ENCODE results near the gene CEP290. TPM values are rescaled to one million over a fixed set of nuclear protein-coding genes. Genes with fewer than 3 reads are reported as not detected.

Gene CEP290
- total and polyA plus RNA-seq, 8 donors, result 10.8 to 36.4 (median 31.0) TPM

DNA sequence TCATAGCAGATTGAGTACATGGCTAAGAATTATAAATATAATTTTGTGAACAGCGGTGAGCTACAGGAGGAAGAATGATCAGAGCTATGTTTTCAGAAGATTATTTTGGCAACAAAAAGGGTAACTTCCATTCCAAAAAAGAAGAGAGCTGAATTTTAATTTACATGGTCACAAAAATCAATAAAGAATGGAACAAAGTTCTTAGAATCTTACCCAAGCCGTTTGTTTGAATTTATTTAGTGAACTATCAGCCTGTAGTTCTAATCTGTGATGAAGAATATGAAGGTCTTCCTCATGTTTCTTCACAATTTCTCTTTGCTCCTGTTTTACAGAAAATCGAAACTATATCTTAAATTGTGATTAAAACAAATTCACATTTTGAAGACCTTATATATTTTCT lies 58.3 kb downstream of the CEP290 start:
- Histone ChIP-seq H3K4me1 (no peaks in the 10 kb centered on the region), H3K36me3 (peaks cover 0 to 44% of the 10 kb centered on the region in 2 donors), H3K4me3 (no peak overlapping the region), H3K27ac (no peak overlapping the region), H3K27me3 (no peaks in the 10 kb centered on the region), H3K9me3 (no peaks in the 10 kb centered on the region)
- intact Hi-C loops (cut with DNase I), result no loop called here
- ATAC-seq (no peak), DNase-seq (no peak)
- TF ChIP-seq, protein P1, sequence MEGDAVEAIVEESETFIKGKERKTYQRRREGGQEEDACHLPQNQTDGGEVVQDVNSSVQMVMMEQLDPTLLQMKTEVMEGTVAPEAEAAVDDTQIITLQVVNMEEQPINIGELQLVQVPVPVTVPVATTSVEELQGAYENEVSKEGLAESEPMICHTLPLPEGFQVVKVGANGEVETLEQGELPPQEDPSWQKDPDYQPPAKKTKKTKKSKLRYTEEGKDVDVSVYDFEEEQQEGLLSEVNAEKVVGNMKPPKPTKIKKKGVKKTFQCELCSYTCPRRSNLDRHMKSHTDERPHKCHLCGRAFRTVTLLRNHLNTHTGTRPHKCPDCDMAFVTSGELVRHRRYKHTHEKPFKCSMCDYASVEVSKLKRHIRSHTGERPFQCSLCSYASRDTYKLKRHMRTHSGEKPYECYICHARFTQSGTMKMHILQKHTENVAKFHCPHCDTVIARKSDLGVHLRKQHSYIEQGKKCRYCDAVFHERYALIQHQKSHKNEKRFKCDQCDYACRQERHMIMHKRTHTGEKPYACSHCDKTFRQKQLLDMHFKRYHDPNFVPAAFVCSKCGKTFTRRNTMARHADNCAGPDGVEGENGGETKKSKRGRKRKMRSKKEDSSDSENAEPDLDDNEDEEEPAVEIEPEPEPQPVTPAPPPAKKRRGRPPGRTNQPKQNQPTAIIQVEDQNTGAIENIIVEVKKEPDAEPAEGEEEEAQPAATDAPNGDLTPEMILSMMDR (IDR thresholded peaks at IDR 0.05), result no peak

- Histone ChIP-seq H3K4me1 (no peaks in the 10 kb centered on the region), H3K27ac (no peak overlapping the region), H3K36me3 (peaks cover 0 to 48% of the 10 kb centered on the region in 2 donors), H3K27me3 (no peaks in the 10 kb centered on the region), H3K4me3 (no peak overlapping the region), H3K9me3 (no peaks in the 10 kb centered on the region)
- intact Hi-C loops (cut with DNase I), result no loop called here
- DNase-seq (no peak), ATAC-seq (no peak)
- TF ChIP-seq, protein P1 (IDR thresholded peaks at IDR 0.05), result no peak
Observed at GRCh38 chr12:88081247-88081646, 60.6 kb downstream of the CEP290 start.

DNA sequence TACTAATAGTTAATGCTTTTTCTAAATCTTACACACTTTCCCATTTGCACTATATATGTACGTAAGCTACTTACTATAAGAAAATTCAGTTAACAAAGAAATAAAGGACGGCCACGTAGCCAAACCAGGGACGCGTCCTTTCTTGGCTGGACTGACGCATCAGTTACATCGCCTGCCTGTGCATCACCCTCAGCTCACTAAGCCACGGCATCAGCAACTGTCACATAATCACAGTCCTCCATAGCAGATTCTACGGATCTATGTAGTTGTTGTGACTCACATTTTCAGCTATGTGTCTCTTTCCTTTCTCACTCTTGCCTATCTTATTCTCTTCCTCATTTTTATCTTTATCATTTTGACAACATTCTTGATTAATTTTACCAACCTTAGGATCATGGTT lies 74.6 kb downstream of the CEP290 start:
- TF ChIP-seq, protein P1 (IDR thresholded peaks at IDR 0.05), result no peak
- Histone ChIP-seq H3K27me3 (no peaks in the 10 kb centered on the region), H3K4me3 (no peak overlapping the region), H3K4me1 (no peaks in the 10 kb centered on the region), H3K27ac (no peak overlapping the region), H3K36me3 (peaks cover 0 to 8% of the 10 kb centered on the region in 2 donors), H3K9me3 (no peaks in the 10 kb centered on the region)
- intact Hi-C loops (cut with DNase I), result no loop called here
- DNase-seq, result no peak
- ATAC-seq, result no peak

- ATAC-seq, result no peak
- no peak overlapping the region for H3K4me3 ChIP-seq
- intact Hi-C loops (cut with DNase I), result no loop called here
Observed at GRCh38 chr12:88063375-88063774, 78.5 kb downstream of the CEP290 start.

DNA sequence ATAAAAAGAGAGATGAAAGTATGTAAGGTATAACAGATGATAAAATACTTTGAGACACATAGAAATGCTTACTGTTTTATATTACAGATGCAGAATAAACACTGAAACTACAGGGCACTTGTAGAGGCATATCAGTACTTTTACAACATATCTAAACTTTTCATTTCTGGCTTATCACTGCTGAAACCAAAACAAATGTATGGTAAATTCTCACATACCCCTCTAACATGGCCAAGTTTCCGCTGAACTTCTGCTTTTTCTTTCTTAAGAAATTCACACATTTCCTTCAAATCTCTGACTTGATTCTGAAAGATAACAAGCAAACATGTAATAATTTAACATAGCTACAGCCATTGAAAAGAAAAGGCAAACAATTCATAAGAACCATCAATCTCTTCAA lies 79.4 kb downstream of the CEP290 start:
- no peaks in the 10 kb centered on the region for H3K27me3 ChIP-seq
- H3K9me3 ChIP-seq, result no peaks in the 10 kb centered on the region
- ATAC-seq (no peak), DNase-seq (no peak)
- TF ChIP-seq, protein P1 (IDR thresholded peaks at IDR 0.05), result no peak
- H3K27ac ChIP-seq, result no peak overlapping the region
- no peak overlapping the region for H3K4me3 ChIP-seq
- no peaks in the 10 kb centered on the region for H3K4me1 ChIP-seq
- peaks cover 0 to 33% of the 10 kb centered on the region in 2 donors for H3K36me3 ChIP-seq
- intact Hi-C loops (cut with DNase I), result no loop called here

More at GRCh38 chr12:88063375-88063774, 78.5 kb downstream of the CEP290 start:
- Histone ChIP-seq H3K27me3 (no peaks in the 10 kb centered on the region), H3K4me1 (no peaks in the 10 kb centered on the region), H3K9me3 (no peaks in the 10 kb centered on the region), H3K27ac (no peak overlapping the region), H3K36me3 (peaks cover 0 to 27% of the 10 kb centered on the region in 2 donors)
- TF ChIP-seq, protein P1 (IDR thresholded peaks at IDR 0.05), result no peak
- DNase-seq, result no peak

Data from left lung (tissue), 10 donors.